HG03521 (cell line): ENCODE results near the gene RAD51.

ENCODE experiments used
- ATAC-seq: cut with Tn5 transposase; IDR thresholded peaks from one replicate; pipeline ENCODE4 v1.9.1; 2021; ENCODE audit warnings: mild to moderate bottlenecking, moderate library complexity; ENCODE audit not compliant: unreplicated experiment

RAD51 gene

GRCh38 chr15:40776537-40777141, 81.7 kb downstream of the RAD51 start:
- ATAC-seq, result no peak
